Panc1 (cell line): Measurements from ENCODE around the gene ADRM1. TPM values are rescaled to one million over a fixed set of nuclear protein-coding genes. Genes with fewer than 3 reads are reported as not detected.
A peak's percentile ranks its signal among the peaks of the same experiment; 100 is the strongest.

Source experiments
- ATAC-seq: fragments of 200-7000 bp; cut with Tn5 transposase; 2 replicates; pipeline ENCODE4 v1.9.1; 2020; ENCODE audit warnings: mild to moderate bottlenecking, moderate library complexity
- BruUV-seq: library from RNA; stranded (reverse); fragments of 400-500 nt; replicated peaks from 2 replicates; lab custom pipeline; 2021; lab: Mats Ljungman, UMichigan
- CTCF ChIA-PET: fragments of 300-600 bp; sonication (Branson Sonifier 250); formaldehyde crosslinking; loops from one replicate; lab custom pipeline; 2022; ENCODE audit warnings: antibody characterized with exemption; lab: Charles Lee
- POLR2A ChIA-PET: fragments of 300-600 bp; sonication (Branson Sonifier 250); formaldehyde crosslinking; loops from one replicate; lab custom pipeline; 2022; ENCODE audit warnings: antibody characterized with exemption; lab: Charles Lee
- DNase-seq: peaks from one replicate; pipeline ENCODE4 v3.0.0-alpha.2; 2010; ENCODE audit warnings: low read depth, low spot score
- H3K27ac ChIP-seq: 2 replicates; pipeline ENCODE4 v1.5.1; 2011; ENCODE audit warnings: mild to moderate bottlenecking, low read length, inconsistent platforms
- H3K27me3 ChIP-seq: fragments of 200-500 bp; sonication (Bioruptor generic); 2 replicates; pipeline ENCODE4 v1.6.0; 2014; ENCODE audit warnings: low read length, inconsistent platforms; ENCODE audit not compliant: control insufficient read depth, insufficient read depth
- H3K36me3 ChIP-seq: fragments of 200-500 bp; sonication (Bioruptor generic); 2 replicates; pipeline ENCODE4 v1.5.1; 2014; ENCODE audit warnings: inconsistent platforms, mild to moderate bottlenecking, low read length, moderate library complexity; ENCODE audit not compliant: control insufficient read depth, insufficient read depth
- H3K4me1 ChIP-seq: 2 replicates; pipeline ENCODE4 v1.5.1; 2011; ENCODE audit warnings: inconsistent platforms, mild to moderate bottlenecking, low read length, moderate library complexity; ENCODE audit not compliant: control insufficient read depth, insufficient read depth
- H3K4me3 ChIP-seq, 2 experiments: 2 replicates each; pipeline ENCODE4 v1.5.1; 2011 to 2012; ENCODE audit warnings: low read depth in 2 of 2, low read length in 2 of 2, mild to moderate bottlenecking in 2 of 2, inconsistent platforms in 1 of 2, moderate library complexity in 1 of 2
- H3K9me3 ChIP-seq: fragments of 200-500 bp; sonication (Bioruptor generic); 2 replicates; pipeline ENCODE4 v1.5.1; 2014; ENCODE audit warnings: low read depth, mild to moderate bottlenecking, inconsistent platforms, low read length, moderate library complexity; ENCODE audit not compliant: control insufficient read depth, insufficient read depth
- CTCF ChIP-seq: fragments of 450-650 bp; IDR thresholded peaks from 2 replicates; pipeline ENCODE4 v1.5.1; 2017; ENCODE audit warnings: mild to moderate bottlenecking
- POLR2AphosphoS5 ChIP-seq: IDR thresholded peaks from 2 replicates; pipeline ENCODE4 v1.6.1; 2012; ENCODE audit warnings: mild to moderate bottlenecking, low read depth, low read length, moderate library complexity
- REST ChIP-seq, 2 experiments: IDR thresholded peaks; 2 replicates each; pipeline ENCODE4 v1.6.1; 2011 to 2012; ENCODE audit warnings: low read depth in 2 of 2, control low read depth in 1 of 2, low read length in 1 of 2, mild to moderate bottlenecking in 1 of 2, moderate library complexity in 1 of 2; ENCODE audit not compliant: insufficient read depth in 1 of 2
- SIN3A ChIP-seq: IDR thresholded peaks from 2 replicates; pipeline ENCODE4 v1.6.1; 2012; ENCODE audit warnings: low read depth, mild to moderate bottlenecking, low read length, moderate library complexity, borderline replicate concordance; ENCODE audit not compliant: insufficient read depth
- TCF7L2 ChIP-seq: IDR thresholded peaks from 2 replicates; pipeline ENCODE4 v1.6.1; 2011; ENCODE audit warnings: mild to moderate bottlenecking, low read depth, low read length, inconsistent platforms
- in situ Hi-C: cut with HindIII; loops from 2 replicates; pipeline ENCODE4 v1.10.0; 2016; ENCODE audit warnings: low sequenced_read_pairs, low pct_unique_long_range_greater_than_20kb
- intact Hi-C: fragments of 100-400 bp; cut with micrococcal nuclease; formaldehyde crosslinking; loops from one replicate; pipeline ENCODE4 v1.10.0; 2022; ENCODE audit not compliant: unreplicated experiment
- total RNA-seq: library from RNA; stranded (reverse); gene quantifications from one replicate; pipeline ENCODE4 v1.2.1, GENCODE V29; 2021; ENCODE audit not compliant: unreplicated experiment

ADRM1 gene
- total RNA-seq, 1 experiment from 2014 or later, result 194 TPM

- DNase-seq, result no peak
Observed at GRCh38 chr20:62320581-62321354, 18.0 kb downstream of the ADRM1 start.

GRCh38 chr20:62321521-62321948 lies 18.7 kb downstream of the ADRM1 start:
- H3K27me3 ChIP-seq, result no peaks in the 10 kb centered on the region
- no TSS peak for BruUV-seq
- in situ Hi-C loops (no loop called here), intact Hi-C loops (no loop called here)
- no peak overlapping the region for H3K4me3 ChIP-seq
- H3K9me3 ChIP-seq, result no peaks in the 10 kb centered on the region
- H3K36me3 ChIP-seq, result peaks cover under 1% of the 10 kb centered on the region
- ATAC-seq, result peak; percentile 24; the same call in 1 of the 2 replicates
- ChIA-PET CTCF (no interaction called here), POLR2A (no interaction called here)
- TF ChIP-seq POLR2AphosphoS5 (peak; percentile 19; the same call in 1 of the 2 replicates), REST (IDR thresholded peaks at IDR 0.05; ENCODE audit: insufficient read depth in 1 of 2, low read depth in 2 of 2, low read length in 1 of 2) (no peak)
- peaks cover 4% of the 10 kb centered on the region; the same call in 1 of the 2 replicates for H3K4me1 ChIP-seq
- no peak overlapping the region for H3K27ac ChIP-seq
- DNase-seq, result no peak

More at GRCh38 chr20:62320581-62321354, 18.0 kb downstream of the ADRM1 start:
- Histone ChIP-seq H3K4me3 (no peak overlapping the region), H3K27me3 (no peaks in the 10 kb centered on the region), H3K27ac (no peak overlapping the region), H3K36me3 (peaks cover 8% of the 10 kb centered on the region), H3K9me3 (no peaks in the 10 kb centered on the region), H3K4me1 (peaks cover 4% of the 10 kb centered on the region; the same call in 1 of the 2 replicates)
- no TSS peak for BruUV-seq
- intact Hi-C loops (no loop called here), in situ Hi-C loops (no loop called here)
- ChIA-PET CTCF (no interaction called here), POLR2A (no interaction called here)
- peak; percentile 28; the same call in 1 of the 2 replicates for ATAC-seq
- TF ChIP-seq REST (IDR thresholded peaks at IDR 0.05; ENCODE audit: insufficient read depth in 1 of 2, low read depth in 2 of 2, low read length in 1 of 2), result no peak
- TF ChIP-seq CTCF, result no peak
- no peak for TF ChIP-seq TCF7L2
- no peak for TF ChIP-seq SIN3A
- TF ChIP-seq POLR2AphosphoS5, result no peak; the same call in none of the 2 replicates
